Mesenchymal stem cell (in vitro differentiated cells and primary cell): Measurements from ENCODE around the gene ARGLU1.

Experiments used
- DNase-seq: peaks from one replicate; pipeline ENCODE4 v3.0.0-alpha.2; 2013
- H2AFZ ChIP-seq: one replicate; pipeline ENCODE4 v1.6.1; 2013; ENCODE audit warnings: low read depth, mild to moderate bottlenecking, control low read depth, inconsistent platforms, low read length, moderate library complexity
- H2AK5ac ChIP-seq: 2 replicates; pipeline ENCODE4 v1.6.1; 2013; ENCODE audit warnings: low read length, moderate library complexity, mild to moderate bottlenecking, inconsistent platforms; ENCODE audit not compliant: severe bottlenecking
- H2BK120ac ChIP-seq: one replicate; pipeline ENCODE4 v1.6.1; 2013; ENCODE audit warnings: low read depth, mild to moderate bottlenecking, inconsistent platforms, low read length, moderate library complexity
- H2BK12ac ChIP-seq, 2 experiments: one replicate each; pipeline ENCODE4 v1.6.1; 2013; ENCODE audit warnings: inconsistent platforms in 2 of 2, low read length in 2 of 2, mild to moderate bottlenecking in 2 of 2, moderate library complexity in 2 of 2, control low read depth in 1 of 2
- H2BK15ac ChIP-seq: one replicate; pipeline ENCODE4 v1.6.1; 2013; ENCODE audit warnings: mild to moderate bottlenecking, low read depth, inconsistent platforms; ENCODE audit not compliant: poor library complexity, severe bottlenecking
- H2BK5ac ChIP-seq: 2 replicates; pipeline ENCODE4 v1.6.1; 2013; ENCODE audit warnings: low read depth, mild to moderate bottlenecking, low read length, control low read depth, inconsistent platforms; ENCODE audit not compliant: poor library complexity, severe bottlenecking
- H3K14ac ChIP-seq, 2 experiments: one replicate each; pipeline ENCODE4 v1.6.1; 2013; ENCODE audit warnings: inconsistent platforms in 2 of 2, low read length in 2 of 2, control low read depth in 1 of 2, mild to moderate bottlenecking in 1 of 2, moderate library complexity in 1 of 2
- H3K18ac ChIP-seq, 2 experiments: one replicate each; pipeline ENCODE4 v1.6.1; 2013; ENCODE audit warnings: inconsistent platforms in 2 of 2, low read length in 2 of 2, control low read depth in 1 of 2, low read depth in 1 of 2, mild to moderate bottlenecking in 1 of 2
- H3K23ac ChIP-seq, 2 experiments: one replicate each; pipeline ENCODE4 v1.6.1; 2013; ENCODE audit warnings: inconsistent platforms in 2 of 2, low read length in 2 of 2, mild to moderate bottlenecking in 2 of 2, moderate library complexity in 2 of 2, control low read depth in 1 of 2
- H3K27ac ChIP-seq: 2 replicates; pipeline ENCODE4 v1.5.1; 2013; ENCODE audit warnings: mild to moderate bottlenecking, moderate library complexity, low read length, control low read depth, inconsistent platforms; ENCODE audit not compliant: poor library complexity, severe bottlenecking
- H3K27me3 ChIP-seq, 2 experiments: 2 replicates each; pipeline versions ENCODE4 v1.6.1 to v1.7.0; 2013; ENCODE audit warnings: low read length in 2 of 2, mild to moderate bottlenecking in 2 of 2, moderate library complexity in 2 of 2, control low read depth in 1 of 2, inconsistent platforms in 1 of 2; ENCODE audit not compliant: control insufficient read depth in 1 of 2, insufficient read depth in 1 of 2
- H3K36me3 ChIP-seq, 2 experiments: 2 replicates each; pipeline versions ENCODE4 v1.6.1 to v1.7.0; 2013; ENCODE audit warnings: low read length in 2 of 2, control low read depth in 1 of 2, inconsistent platforms in 1 of 2, low read depth in 1 of 2, mild to moderate bottlenecking in 1 of 2; ENCODE audit not compliant: insufficient read depth in 2 of 2, control insufficient read depth in 1 of 2
- H3K4ac ChIP-seq, 2 experiments: one replicate each; pipeline ENCODE4 v1.6.1; 2013; ENCODE audit warnings: inconsistent platforms in 2 of 2, low read length in 2 of 2, mild to moderate bottlenecking in 2 of 2, moderate library complexity in 2 of 2, control low read depth in 1 of 2, low read depth in 1 of 2
- H3K4me1 ChIP-seq: 2 replicates; pipeline ENCODE4 v1.6.1; 2013; ENCODE audit warnings: low read depth, low read length, control low read depth; ENCODE audit not compliant: control insufficient read depth, insufficient read depth
- H3K4me2 ChIP-seq: 2 replicates; pipeline ENCODE4 v1.6.1; 2013; ENCODE audit warnings: low read length, mild to moderate bottlenecking, inconsistent platforms; ENCODE audit not compliant: poor library complexity, severe bottlenecking
- H3K4me3 ChIP-seq, 2 experiments: 2 replicates each; pipeline versions ENCODE4 v1.5.1 to v1.7.0; 2013; ENCODE audit warnings: low read length in 2 of 2, mild to moderate bottlenecking in 2 of 2, control low read depth in 1 of 2, low read depth in 1 of 2; ENCODE audit not compliant: insufficient read depth in 1 of 2
- H3K79me1 ChIP-seq: replicated peaks from 2 replicates; pipeline ENCODE4 v1.6.1; 2013; ENCODE audit warnings: mild to moderate bottlenecking, control low read depth, low read length, inconsistent platforms; ENCODE audit not compliant: poor library complexity, severe bottlenecking
- H3K9ac ChIP-seq: 2 replicates; pipeline ENCODE4 v1.7.0; 2013; ENCODE audit warnings: mild to moderate bottlenecking, low read length, moderate library complexity
- H3K9me3 ChIP-seq: 2 replicates; pipeline ENCODE4 v1.7.0; 2013; ENCODE audit warnings: mild to moderate bottlenecking, low read length; ENCODE audit not compliant: control insufficient read depth
- H4K8ac ChIP-seq: one replicate; pipeline ENCODE4 v1.6.1; 2013; ENCODE audit warnings: inconsistent platforms, mild to moderate bottlenecking, low read length, moderate library complexity
- H4K91ac ChIP-seq: one replicate; pipeline ENCODE4 v1.6.1; 2013; ENCODE audit warnings: mild to moderate bottlenecking, low read length, inconsistent platforms
- WGBS: methylation state at CpG from one replicate; pipeline ENCODE4 v1.1.7; 2013; ENCODE audit warnings: mixed read lengths; 5-methylcytosine and 5-hydroxymethylcytosine counted together

The ARGLU1 gene

DNA sequence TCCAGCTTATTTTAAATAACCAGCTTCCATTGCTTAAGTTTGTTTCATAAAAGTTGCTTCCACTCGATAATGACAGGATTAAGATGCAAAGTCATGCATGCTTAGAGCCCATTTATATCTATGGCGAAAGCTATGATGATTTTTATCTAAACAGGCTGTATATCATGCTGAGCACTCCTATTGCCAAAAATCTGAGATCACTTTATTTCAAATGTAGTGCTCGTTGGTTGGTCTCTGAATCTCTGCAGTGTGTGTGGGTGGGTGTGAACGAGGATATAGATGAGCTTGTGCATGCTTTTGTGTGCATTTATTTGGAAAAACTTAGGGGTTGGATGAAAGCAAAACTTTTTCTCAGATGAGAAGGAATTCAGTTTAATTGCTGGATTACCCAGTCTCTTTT is 27.0 kb upstream of the ARGLU1 start:
- Histone ChIP-seq H3K4me1 (peaks cover 2% of the 10 kb centered on the region), H3K27ac (no peak overlapping the region), H2AFZ (no peak overlapping the region), H2AK5ac (no peak overlapping the region), H4K8ac (no peak overlapping the region), H2BK120ac (no peak overlapping the region), H3K79me1 (no peaks in the 10 kb centered on the region), H3K9me3 (no peaks in the 10 kb centered on the region), H3K18ac (no peak overlapping the region), H4K91ac (no peak overlapping the region), H3K36me3 (no peaks in the 10 kb centered on the region), H3K9ac (no peak overlapping the region), H3K4me3 (no peak overlapping the region), H2BK12ac (no peak overlapping the region), H3K23ac (no peak overlapping the region), H3K14ac (no peak overlapping the region), H3K27me3 (no peaks in the 10 kb centered on the region), H2BK15ac (no peak overlapping the region), H2BK5ac (no peak overlapping the region), H3K4ac (no peak overlapping the region), H3K4me2 (no peak overlapping the region)
- no peak for DNase-seq
- WGBS = 91% methylated on average over 4 of the region's 4 CpGs

DNA sequence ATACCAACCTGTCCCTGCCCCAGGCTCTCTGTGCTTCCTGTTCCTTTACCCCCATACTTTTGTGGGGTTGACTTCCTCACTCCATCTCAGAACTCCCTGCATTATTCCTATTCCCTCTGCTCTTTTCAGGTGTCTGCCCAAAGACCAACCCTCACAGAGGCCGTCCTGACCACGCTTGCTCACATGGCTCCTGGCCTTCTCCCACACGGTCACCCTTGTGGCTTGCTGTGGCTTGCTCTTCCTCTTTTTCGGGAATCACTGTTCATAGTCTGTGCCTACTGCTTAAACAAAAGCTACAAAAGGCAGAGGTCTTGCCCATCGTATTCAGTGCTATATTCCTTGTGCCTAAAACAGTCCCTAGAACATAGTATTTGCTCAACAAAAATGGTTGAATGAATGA is 25.2 kb upstream of the ARGLU1 start:
- Histone ChIP-seq H3K9me3 (no peaks in the 10 kb centered on the region), H3K14ac (no peak overlapping the region), H2AK5ac (no peak overlapping the region), H3K36me3 (no peaks in the 10 kb centered on the region), H3K27ac (no peak overlapping the region), H3K4me1 (peaks cover 2% of the 10 kb centered on the region), H2BK15ac (no peak overlapping the region), H2BK5ac (no peak overlapping the region), H3K23ac (no peak overlapping the region), H3K9ac (no peak overlapping the region), H2BK120ac (no peak overlapping the region), H3K4me3 (no peak overlapping the region), H2BK12ac (no peak overlapping the region), H3K79me1 (no peaks in the 10 kb centered on the region), H3K27me3 (no peaks in the 10 kb centered on the region), H2AFZ (no peak overlapping the region), H4K8ac (no peak overlapping the region), H4K91ac (no peak overlapping the region), H3K4me2 (no peak overlapping the region), H3K4ac (no peak overlapping the region), H3K18ac (no peak overlapping the region)
- no peak for DNase-seq
- WGBS = 97% methylated on average over 4 of the region's 5 CpGs

DNA sequence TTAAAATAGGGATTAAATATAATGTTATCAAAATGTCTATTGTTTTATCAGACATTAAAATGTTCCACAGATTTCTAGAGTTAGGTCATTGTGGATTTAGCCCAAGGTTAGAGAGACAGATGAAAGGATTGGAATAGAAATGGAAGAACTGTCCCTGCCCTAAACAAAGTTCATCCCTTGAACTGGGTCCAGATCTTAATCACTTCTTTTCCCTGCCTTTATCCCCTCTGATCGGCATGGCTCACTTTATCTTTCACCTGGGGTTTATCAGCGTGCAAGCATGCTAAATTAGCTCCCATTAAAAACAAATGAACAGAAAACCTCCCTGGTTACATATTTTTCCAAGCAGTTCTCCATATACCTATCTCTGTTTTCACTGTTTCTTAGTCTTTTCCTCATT is 23.4 kb upstream of the ARGLU1 start:
- H2BK15ac ChIP-seq = no peak overlapping the region
- H3K4ac ChIP-seq = no peak overlapping the region
- H2AFZ ChIP-seq = no peak overlapping the region
- H2BK12ac ChIP-seq = no peak overlapping the region
- no peak overlapping the region for H3K4me3 ChIP-seq
- H3K36me3 ChIP-seq = no peaks in the 10 kb centered on the region
- H2AK5ac ChIP-seq = no peak overlapping the region
- no peak overlapping the region for H2BK120ac ChIP-seq
- H3K79me1 ChIP-seq = no peaks in the 10 kb centered on the region
- H3K9me3 ChIP-seq = no peaks in the 10 kb centered on the region
- H3K27me3 ChIP-seq = no peaks in the 10 kb centered on the region
- H3K4me2 ChIP-seq = no peak overlapping the region
- no peak overlapping the region for H3K18ac ChIP-seq
- H3K4me1 ChIP-seq = peaks cover 2% of the 10 kb centered on the region
- H3K14ac ChIP-seq = no peak overlapping the region
- no peak overlapping the region for H3K27ac ChIP-seq
- WGBS = 84% methylated on average over 2 of the region's 2 CpGs
- H3K23ac ChIP-seq = no peak overlapping the region
- DNase-seq = no peak
- no peak overlapping the region for H4K8ac ChIP-seq
- H3K9ac ChIP-seq = no peak overlapping the region
- no peak overlapping the region for H4K91ac ChIP-seq
- H2BK5ac ChIP-seq = no peak overlapping the region

DNA sequence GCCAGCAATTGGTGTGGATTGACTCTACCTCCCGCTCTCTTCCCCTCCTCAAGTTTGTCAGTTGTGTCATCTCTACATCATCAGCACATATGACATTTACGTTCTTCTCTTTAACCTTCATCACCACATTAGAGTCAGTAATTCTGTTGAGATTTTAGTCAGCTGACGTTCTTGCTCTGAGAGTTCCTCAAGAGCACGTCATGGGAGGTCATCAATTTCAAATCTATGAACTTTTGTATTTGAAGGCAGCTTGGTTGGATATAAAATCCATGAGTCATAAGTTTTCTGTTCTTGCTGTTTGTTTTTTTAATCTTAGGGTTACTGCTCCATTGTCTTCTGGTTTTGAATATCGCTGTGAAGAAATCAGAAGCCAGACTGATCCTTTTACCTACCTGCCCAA is 21.8 kb upstream of the ARGLU1 start:
- H2BK15ac ChIP-seq = no peak overlapping the region
- H3K27ac ChIP-seq = no peak overlapping the region
- no peak overlapping the region for H3K4me3 ChIP-seq
- no peak overlapping the region for H3K14ac ChIP-seq
- H4K8ac ChIP-seq = no peak overlapping the region
- H3K27me3 ChIP-seq = no peaks in the 10 kb centered on the region
- 78% methylated on average over 4 of the region's 5 CpGs for WGBS
- H2AK5ac ChIP-seq = no peak overlapping the region
- no peak overlapping the region for H2AFZ ChIP-seq
- peaks cover 11% of the 10 kb centered on the region for H3K9me3 ChIP-seq
- H3K4me2 ChIP-seq = no peak overlapping the region
- no peaks in the 10 kb centered on the region for H3K36me3 ChIP-seq
- no peak overlapping the region for H2BK12ac ChIP-seq
- H3K79me1 ChIP-seq = no peaks in the 10 kb centered on the region
- H3K9ac ChIP-seq = no peak overlapping the region
- H3K18ac ChIP-seq = no peak overlapping the region
- H3K23ac ChIP-seq = no peak overlapping the region
- DNase-seq = no peak
- no peak overlapping the region for H2BK120ac ChIP-seq
- no peak overlapping the region for H4K91ac ChIP-seq
- no peak overlapping the region for H2BK5ac ChIP-seq
- H3K4ac ChIP-seq = no peak overlapping the region
- no peaks in the 10 kb centered on the region for H3K4me1 ChIP-seq
